GM13977 (cell line): ENCODE data around the gene TXNDC11.

ENCODE experiments used
- DNase-seq: peaks from one replicate; pipeline ENCODE4 v3.0.0; 2012; ENCODE audit warnings: low spot score
- in situ Hi-C: fragments of 300-500 bp; cut with MboI; formaldehyde crosslinking; loops from one replicate; pipeline ENCODE4 v1.12.0; 2022; ENCODE audit warnings: low sequenced_read_pairs, low pct_unique_long_range_greater_than_20kb, mixed read lengths, inconsistent platforms; ENCODE audit not compliant: unreplicated experiment
- TF ChIP-seq, protein P1 (sequence below): IDR thresholded peaks from 2 replicates; pipeline ENCODE4 v1.5.1; 2012; ENCODE audit warnings: mild to moderate bottlenecking, control low read depth; ENCODE audit not compliant: insufficient read depth; ENCODE audit errors: extremely low read depth, missing control alignments

The TXNDC11 gene

DNA sequence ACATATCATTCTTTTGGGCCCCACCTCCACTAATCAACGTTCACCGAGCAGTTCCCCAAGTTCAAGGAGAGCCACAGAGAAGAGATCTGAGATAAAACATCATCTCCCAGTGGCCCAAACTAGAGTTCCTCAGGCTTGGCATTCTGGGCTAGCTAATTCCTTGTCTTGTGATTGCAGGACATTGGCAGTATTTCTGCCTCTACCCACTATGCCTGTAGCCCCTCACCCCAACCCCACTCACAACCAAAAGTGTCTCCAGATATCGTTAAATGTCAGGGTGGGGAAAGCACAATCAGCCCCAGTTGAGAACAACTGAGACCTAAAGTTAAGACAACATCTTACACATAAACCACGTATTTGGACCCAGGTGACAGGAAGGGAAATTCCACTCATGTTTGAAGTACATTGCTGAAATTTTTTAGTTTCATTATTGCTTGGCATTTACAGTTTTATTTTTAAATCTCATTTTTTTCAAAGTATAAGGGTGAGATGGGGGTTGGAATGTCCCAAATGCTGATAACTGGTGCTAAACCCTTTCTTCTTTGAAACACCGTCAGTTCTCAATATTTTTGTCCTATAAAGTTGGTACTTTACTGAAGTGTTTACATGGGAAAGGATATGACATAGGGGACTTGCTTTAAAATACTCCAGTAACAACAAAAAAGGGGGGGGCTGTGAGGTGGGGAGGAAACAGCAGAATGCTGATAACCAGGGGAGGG lies 40.8 kb upstream of the TXNDC11 start:
- TF ChIP-seq, protein P1, sequence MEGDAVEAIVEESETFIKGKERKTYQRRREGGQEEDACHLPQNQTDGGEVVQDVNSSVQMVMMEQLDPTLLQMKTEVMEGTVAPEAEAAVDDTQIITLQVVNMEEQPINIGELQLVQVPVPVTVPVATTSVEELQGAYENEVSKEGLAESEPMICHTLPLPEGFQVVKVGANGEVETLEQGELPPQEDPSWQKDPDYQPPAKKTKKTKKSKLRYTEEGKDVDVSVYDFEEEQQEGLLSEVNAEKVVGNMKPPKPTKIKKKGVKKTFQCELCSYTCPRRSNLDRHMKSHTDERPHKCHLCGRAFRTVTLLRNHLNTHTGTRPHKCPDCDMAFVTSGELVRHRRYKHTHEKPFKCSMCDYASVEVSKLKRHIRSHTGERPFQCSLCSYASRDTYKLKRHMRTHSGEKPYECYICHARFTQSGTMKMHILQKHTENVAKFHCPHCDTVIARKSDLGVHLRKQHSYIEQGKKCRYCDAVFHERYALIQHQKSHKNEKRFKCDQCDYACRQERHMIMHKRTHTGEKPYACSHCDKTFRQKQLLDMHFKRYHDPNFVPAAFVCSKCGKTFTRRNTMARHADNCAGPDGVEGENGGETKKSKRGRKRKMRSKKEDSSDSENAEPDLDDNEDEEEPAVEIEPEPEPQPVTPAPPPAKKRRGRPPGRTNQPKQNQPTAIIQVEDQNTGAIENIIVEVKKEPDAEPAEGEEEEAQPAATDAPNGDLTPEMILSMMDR: no peak
- DNase-seq: peak; percentile 58
- in situ Hi-C loops: no loop called here

DNA sequence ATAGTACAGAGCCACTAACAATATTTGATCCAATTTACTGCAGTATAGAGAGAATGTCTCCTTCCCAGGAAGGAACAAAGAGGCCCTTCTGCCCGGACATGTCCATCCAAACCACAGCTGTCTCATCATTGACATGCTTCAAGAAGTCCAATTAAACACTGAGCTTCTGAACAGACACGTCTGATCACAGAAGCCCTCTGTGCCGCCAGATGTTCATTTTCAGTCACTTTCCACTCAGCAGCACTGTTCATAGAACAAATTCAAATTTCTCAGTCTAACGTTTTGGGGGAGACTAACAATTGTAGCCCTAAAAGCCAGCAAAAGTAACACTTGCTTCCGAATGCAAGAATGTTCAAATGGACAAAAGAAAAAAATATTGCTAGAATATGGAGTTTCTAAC lies 39.1 kb upstream of the TXNDC11 start:
- TF ChIP-seq, protein P1: no peak
- DNase-seq: no peak
- in situ Hi-C loops: no loop called here

DNA sequence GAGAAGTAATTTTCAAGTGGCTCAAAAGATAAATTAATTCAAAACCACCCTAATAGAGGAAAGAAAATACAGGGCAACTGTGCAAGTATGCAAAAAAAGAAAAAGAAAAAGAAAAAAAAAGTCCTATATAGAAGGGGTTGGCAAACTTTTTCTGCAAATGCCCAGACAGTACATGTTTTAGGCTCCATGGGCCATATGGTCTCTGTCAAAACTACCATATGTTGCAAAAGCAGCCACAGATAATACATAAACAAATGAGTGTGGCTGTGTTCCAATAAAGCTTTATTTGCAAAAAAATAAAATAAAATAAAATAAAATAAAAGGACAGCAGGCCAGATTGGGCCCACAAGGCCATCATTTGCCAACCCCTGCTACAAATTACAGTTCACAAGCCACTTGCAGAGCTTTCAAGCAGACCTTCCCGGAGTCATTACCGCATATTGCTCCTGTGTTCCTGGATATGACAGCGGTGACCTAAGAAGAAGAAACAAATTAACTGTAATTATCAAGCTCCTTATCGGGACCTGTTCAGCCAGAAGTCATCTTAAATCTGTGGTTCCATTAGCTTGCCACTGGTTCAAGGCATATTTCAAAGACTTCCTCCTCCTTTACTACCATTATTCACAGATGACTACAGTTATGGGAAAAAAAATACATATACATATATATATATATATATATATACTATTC lies 38.5 kb upstream of the TXNDC11 start:
- TF ChIP-seq, protein P1: no peak
- DNase-seq: no peak
- in situ Hi-C loops: no loop called here

DNA sequence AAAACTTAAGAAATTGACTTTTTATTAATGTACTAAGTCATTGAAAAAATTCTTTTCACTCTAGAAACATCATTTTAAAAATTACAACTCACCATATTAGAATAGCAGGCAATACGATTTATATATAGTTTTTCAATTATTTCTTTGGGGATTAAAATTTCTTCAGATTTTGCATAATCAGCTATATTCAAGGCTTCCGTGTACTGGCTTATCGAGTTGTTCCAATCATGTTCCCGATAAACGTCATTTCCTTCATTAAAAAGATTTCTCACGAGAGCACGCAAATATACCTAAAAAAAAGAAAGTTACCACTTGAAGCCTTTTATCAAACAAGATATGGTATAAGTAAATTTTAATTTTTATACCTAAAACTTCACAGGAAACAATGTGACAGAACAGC lies 36.4 kb upstream of the TXNDC11 start:
- in situ Hi-C loops: no loop called here
- TF ChIP-seq, protein P1: no peak
- DNase-seq: no peak

DNA sequence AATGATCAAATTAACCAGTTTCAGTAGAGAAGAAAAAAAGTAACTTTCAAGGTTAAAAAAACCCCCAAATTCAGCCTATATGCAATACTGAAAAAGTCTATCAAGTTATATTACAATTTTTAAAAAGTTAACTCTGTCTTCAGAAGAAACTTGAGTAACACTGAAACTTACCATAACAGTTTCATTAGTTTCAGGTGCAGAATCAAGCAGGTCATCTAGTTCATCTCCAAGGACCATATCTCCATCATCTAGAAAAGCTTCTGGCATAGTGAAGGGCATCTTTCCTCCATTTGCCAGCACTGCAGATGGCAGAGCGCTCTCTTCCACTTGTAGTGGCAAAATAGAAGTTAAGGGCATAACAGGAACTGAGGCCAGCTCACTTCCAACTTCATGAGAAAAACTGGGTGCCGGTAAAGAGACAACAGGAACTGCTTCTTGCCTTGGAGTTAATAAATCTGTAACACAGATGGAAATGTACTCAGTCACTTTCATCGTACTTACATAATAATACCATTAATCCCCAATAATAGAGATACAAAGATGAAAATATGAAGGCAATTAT lies 31.5 kb upstream of the TXNDC11 start:
- TF ChIP-seq, protein P1: no peak
- peak; percentile 34 for DNase-seq
- in situ Hi-C loops: no loop called here

DNA sequence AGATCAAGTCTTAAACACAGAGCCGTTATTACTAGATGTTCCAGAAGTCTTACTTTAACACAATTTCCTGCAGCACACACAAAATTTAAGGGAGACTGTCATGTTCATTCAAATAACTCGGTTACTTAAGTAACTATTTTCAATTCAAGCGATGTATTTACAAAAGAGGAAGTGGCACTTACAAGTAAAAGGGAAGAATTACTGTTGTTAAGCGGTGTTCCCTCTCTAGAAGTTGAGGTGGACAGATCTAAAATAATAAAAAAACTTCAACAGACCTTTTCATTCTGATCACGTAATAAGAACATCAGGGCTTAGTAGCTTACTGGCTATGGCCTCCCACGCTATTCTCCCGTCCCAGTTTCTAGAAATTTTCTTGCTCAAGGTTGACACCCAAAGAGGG lies 26.2 kb upstream of the TXNDC11 start:
- in situ Hi-C loops: no loop called here
- TF ChIP-seq, protein P1: no peak
- DNase-seq: peak; percentile 27
